GM12878 (cell line): Measurements from ENCODE around the gene MS4A7.

ENCODE experiments used
- BRCA1 ChIP-seq: IDR thresholded peaks from 2 replicates; pipeline ENCODE4 v1.6.1; 2011; ENCODE audit warnings: low read depth, low read length, improper control_type of control experiment
- CBX5 ChIP-seq: sonication (generic); IDR thresholded peaks from 2 replicates; pipeline ENCODE4 v1.6.1; 2016; ENCODE audit warnings: low read depth, moderate library complexity, mild to moderate bottlenecking, inconsistent platforms
- CREM ChIP-seq: IDR thresholded peaks from 2 replicates; pipeline ENCODE4 v1.6.1; 2014; ENCODE audit warnings: antibody characterized with exemption, low read depth
- EP300 ChIP-seq, 2 experiments: fragments of 150-350 bp in 1 of 2; IDR thresholded peaks; 2 replicates each; pipeline ENCODE4 v1.6.1; 2011 to 2012; ENCODE audit warnings: low read depth in 2 of 2, low read length in 2 of 2, borderline replicate concordance in 1 of 2, improper control_type of control experiment in 1 of 2, inconsistent platforms in 1 of 2; ENCODE audit not compliant: control insufficient read depth in 1 of 2
- GABPA ChIP-seq: IDR thresholded peaks from 2 replicates; pipeline ENCODE4 v1.6.1; 2014; ENCODE audit warnings: antibody characterized with exemption, low read depth, mild to moderate bottlenecking, inconsistent platforms
- LARP7 ChIP-seq: fragments of 450-650 bp; IDR thresholded peaks from 2 replicates; pipeline ENCODE4 v1.6.1; 2017; ENCODE audit warnings: mild to moderate bottlenecking
- MYB ChIP-seq: fragments of 150-350 bp; IDR thresholded peaks from 2 replicates; pipeline ENCODE4 v1.6.1; 2014; ENCODE audit warnings: mild to moderate bottlenecking, low read depth, low read length, borderline replicate concordance
- SIN3A ChIP-seq: IDR thresholded peaks from 2 replicates; pipeline ENCODE4 v1.6.1; 2012; ENCODE audit warnings: low read depth, low read length, improper control_type of control experiment
- SP1 ChIP-seq: IDR thresholded peaks from one replicate; pipeline ENCODE4 v1.6.1; 2011; ENCODE audit warnings: low read depth, low read length
- SREBF2 ChIP-seq: IDR thresholded peaks from 2 replicates; pipeline ENCODE4 v1.6.1; 2012; ENCODE audit warnings: mild to moderate bottlenecking, low read length
- SUZ12 ChIP-seq: fragments of 200-600 bp; sonication (generic); IDR thresholded peaks from one replicate; pipeline ENCODE4 v1.6.1; 2018; ENCODE audit warnings: antibody characterized with exemption, mild to moderate bottlenecking; ENCODE audit not compliant: unreplicated experiment
- TARDBP ChIP-seq: IDR thresholded peaks from 2 replicates; pipeline ENCODE4 v1.6.1; 2016; ENCODE audit warnings: borderline replicate concordance
- TF ChIP-seq, protein P1 (sequence below), 3 experiments: IDR thresholded peaks in 2 of 3; conservative IDR thresholded peaks in 1 of 3; 2 replicates each; pipeline ENCODE4 v1.5.1; 2011; ENCODE audit warnings: low read depth in 3 of 3, low read length in 3 of 3, mild to moderate bottlenecking in 3 of 3, control low read depth in 2 of 3, moderate library complexity in 2 of 3, inconsistent platforms in 1 of 3, mixed read lengths in 1 of 3; ENCODE audit not compliant: control insufficient read depth in 2 of 3, insufficient read depth in 1 of 3; ENCODE audit errors: extremely low read depth in 1 of 3
- TF ChIP-seq, protein P2 (sequence below): IDR thresholded peaks from 2 replicates; pipeline ENCODE4 v1.6.1; 2012; ENCODE audit warnings: low read depth, low read length, improper control_type of control experiment

DNA sequence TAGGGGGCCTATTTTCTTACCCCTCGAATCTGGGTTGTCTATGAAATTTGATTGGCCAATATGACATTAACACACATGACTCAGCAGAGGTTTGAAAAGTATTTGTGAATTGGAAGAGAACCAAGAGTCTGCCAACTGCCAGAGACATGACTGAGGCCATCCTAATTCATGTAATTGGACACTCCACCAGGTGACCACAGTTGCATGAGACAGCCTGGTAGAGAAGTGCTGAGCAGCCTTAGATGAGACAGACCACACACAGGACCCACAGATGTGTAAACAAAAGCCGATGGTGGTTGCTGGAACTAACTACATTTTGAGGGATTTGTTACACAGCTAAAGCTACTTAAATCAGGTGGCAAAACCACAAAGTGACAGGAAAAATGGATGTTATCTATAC lies 50.2 kb downstream of the MS4A7 start:
- no peak for TF ChIP-seq EP300 (IDR thresholded peaks at IDR 0.05; ENCODE audit: borderline replicate concordance in 1 of 2, control insufficient read depth in 1 of 2, low read depth in 2 of 2, low read length in 2 of 2)
- no peak for TF ChIP-seq LARP7
- TF ChIP-seq CREM: no peak
- no peak for TF ChIP-seq SREBF2
- TF ChIP-seq GABPA: no peak
- TF ChIP-seq TARDBP: no peak
- TF ChIP-seq, protein P1, sequence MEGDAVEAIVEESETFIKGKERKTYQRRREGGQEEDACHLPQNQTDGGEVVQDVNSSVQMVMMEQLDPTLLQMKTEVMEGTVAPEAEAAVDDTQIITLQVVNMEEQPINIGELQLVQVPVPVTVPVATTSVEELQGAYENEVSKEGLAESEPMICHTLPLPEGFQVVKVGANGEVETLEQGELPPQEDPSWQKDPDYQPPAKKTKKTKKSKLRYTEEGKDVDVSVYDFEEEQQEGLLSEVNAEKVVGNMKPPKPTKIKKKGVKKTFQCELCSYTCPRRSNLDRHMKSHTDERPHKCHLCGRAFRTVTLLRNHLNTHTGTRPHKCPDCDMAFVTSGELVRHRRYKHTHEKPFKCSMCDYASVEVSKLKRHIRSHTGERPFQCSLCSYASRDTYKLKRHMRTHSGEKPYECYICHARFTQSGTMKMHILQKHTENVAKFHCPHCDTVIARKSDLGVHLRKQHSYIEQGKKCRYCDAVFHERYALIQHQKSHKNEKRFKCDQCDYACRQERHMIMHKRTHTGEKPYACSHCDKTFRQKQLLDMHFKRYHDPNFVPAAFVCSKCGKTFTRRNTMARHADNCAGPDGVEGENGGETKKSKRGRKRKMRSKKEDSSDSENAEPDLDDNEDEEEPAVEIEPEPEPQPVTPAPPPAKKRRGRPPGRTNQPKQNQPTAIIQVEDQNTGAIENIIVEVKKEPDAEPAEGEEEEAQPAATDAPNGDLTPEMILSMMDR (IDR thresholded peaks at IDR 0.05 in 2 of 3, conservative IDR thresholded peaks at IDR 0.05 in 1 of 3; ENCODE audit: control insufficient read depth in 2 of 3, extremely low read depth in 1 of 3, insufficient read depth in 1 of 3, low read depth in 3 of 3, low read length in 3 of 3): no peak
- no peak for TF ChIP-seq SIN3A
- TF ChIP-seq SP1: no peak
- TF ChIP-seq, protein P2, sequence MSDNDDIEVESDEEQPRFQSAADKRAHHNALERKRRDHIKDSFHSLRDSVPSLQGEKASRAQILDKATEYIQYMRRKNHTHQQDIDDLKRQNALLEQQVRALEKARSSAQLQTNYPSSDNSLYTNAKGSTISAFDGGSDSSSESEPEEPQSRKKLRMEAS: no peak
- TF ChIP-seq MYB: no peak
- no peak for TF ChIP-seq SUZ12
- no peak for TF ChIP-seq CBX5
- TF ChIP-seq BRCA1: no peak
